H9 (cell line): ENCODE results near the gene SLC2A4RG. TPM values are rescaled to one million over a fixed set of nuclear protein-coding genes. Genes with fewer than 3 reads are reported as not detected.

Experiments
- DNase-seq: peaks from one replicate; pipeline ENCODE4 v3.0.0-alpha.2; 2017
- H2AFZ ChIP-seq: one replicate; pipeline ENCODE4 v1.6.1; 2013; ENCODE audit warnings: mild to moderate bottlenecking, low read length, control low read depth, moderate library complexity
- H2AK5ac ChIP-seq: 2 replicates; pipeline ENCODE4 v1.6.1; 2013; ENCODE audit warnings: low read length, control low read depth, mixed read lengths; ENCODE audit not compliant: insufficient read length
- H2BK120ac ChIP-seq: one replicate; pipeline ENCODE4 v1.6.1; 2013; ENCODE audit warnings: low read depth, mild to moderate bottlenecking, low read length, control low read depth, inconsistent platforms; ENCODE audit not compliant: poor library complexity, severe bottlenecking
- H2BK12ac ChIP-seq: 2 replicates; pipeline ENCODE4 v1.6.1; 2013; ENCODE audit warnings: low read length, control low read depth, mixed read lengths, low read depth; ENCODE audit not compliant: insufficient read length
- H2BK15ac ChIP-seq: 2 replicates; pipeline ENCODE4 v1.6.1; 2013; ENCODE audit warnings: low read depth, low read length, control low read depth
- H2BK20ac ChIP-seq: one replicate; pipeline ENCODE4 v1.6.1; 2013; ENCODE audit warnings: low read depth, mild to moderate bottlenecking, low read length, control low read depth, inconsistent platforms; ENCODE audit not compliant: poor library complexity, severe bottlenecking
- H2BK5ac ChIP-seq: 2 replicates; pipeline ENCODE4 v1.6.1; 2013; ENCODE audit warnings: low read length, control low read depth, mixed read lengths; ENCODE audit not compliant: insufficient read length
- H3K14ac ChIP-seq: 2 replicates; pipeline ENCODE4 v1.6.1; 2013; ENCODE audit warnings: low read length, control low read depth; ENCODE audit not compliant: insufficient read depth
- H3K18ac ChIP-seq: 2 replicates; pipeline ENCODE4 v1.6.1; 2013; ENCODE audit warnings: low read depth, mild to moderate bottlenecking, mixed read lengths, low read length, control low read depth; ENCODE audit not compliant: insufficient read length
- H3K23ac ChIP-seq: 2 replicates; pipeline ENCODE4 v1.6.1; 2013; ENCODE audit warnings: low read length, control low read depth, mixed read lengths, low read depth; ENCODE audit not compliant: insufficient read length
- H3K23me2 ChIP-seq: 2 replicates; pipeline ENCODE4 v1.6.1; 2013; ENCODE audit warnings: low read depth, mild to moderate bottlenecking, mixed read lengths, low read length, control low read depth; ENCODE audit not compliant: insufficient read length, poor library complexity, severe bottlenecking
- H3K27ac ChIP-seq: 2 replicates; pipeline ENCODE4 v1.5.1; 2013; ENCODE audit warnings: low read length, control low read depth, mixed read lengths, low read depth; ENCODE audit not compliant: insufficient read length
- H3K27me3 ChIP-seq: 2 replicates; pipeline ENCODE4 v1.6.1; 2013; ENCODE audit warnings: low read length, control low read depth, inconsistent platforms; ENCODE audit not compliant: insufficient read depth
- H3K4ac ChIP-seq: 2 replicates; pipeline ENCODE4 v1.6.1; 2013; ENCODE audit warnings: low read depth, mild to moderate bottlenecking, control low read depth, inconsistent platforms, low read length, moderate library complexity
- H3K4me1 ChIP-seq: 2 replicates; pipeline ENCODE4 v1.6.1; 2013; ENCODE audit warnings: low read length, control low read depth, inconsistent platforms; ENCODE audit not compliant: insufficient read depth
- H3K4me2 ChIP-seq: 2 replicates; pipeline ENCODE4 v1.6.1; 2013; ENCODE audit warnings: low read length, control low read depth, mixed read lengths; ENCODE audit not compliant: insufficient read length, insufficient read depth
- H3K56ac ChIP-seq: 2 replicates; pipeline ENCODE4 v1.6.1; 2013; ENCODE audit warnings: low read depth, mild to moderate bottlenecking, mixed read lengths, low read length, control low read depth; ENCODE audit not compliant: insufficient read length
- H3K79me1 ChIP-seq: 2 replicates; pipeline ENCODE4 v1.6.1; 2013; ENCODE audit warnings: low read depth, mild to moderate bottlenecking, moderate library complexity, low read length, control low read depth, inconsistent platforms; ENCODE audit not compliant: insufficient read depth, poor library complexity, severe bottlenecking
- H3K79me2 ChIP-seq: 2 replicates; pipeline ENCODE4 v1.6.1; 2013; ENCODE audit warnings: low read length, control low read depth, inconsistent platforms; ENCODE audit not compliant: insufficient read depth
- H3K9ac ChIP-seq: 2 replicates; pipeline ENCODE4 v1.6.1; 2013; ENCODE audit warnings: low read length, control low read depth, mixed read lengths; ENCODE audit not compliant: insufficient read length; ENCODE audit errors: extremely low read depth
- H3K9me3 ChIP-seq: one replicate; pipeline ENCODE4 v1.6.1; 2013; ENCODE audit warnings: low read depth, low read length, inconsistent platforms; ENCODE audit not compliant: control insufficient read depth
- H3T11ph ChIP-seq: one replicate; pipeline ENCODE4 v1.6.1; 2013; ENCODE audit warnings: mild to moderate bottlenecking, low read length, control low read depth, inconsistent platforms
- H4K20me1 ChIP-seq: one replicate; pipeline ENCODE4 v1.6.1; 2013; ENCODE audit not compliant: control insufficient read depth, insufficient read length, insufficient read depth
- H4K5ac ChIP-seq: 2 replicates; pipeline ENCODE4 v1.6.1; 2013; ENCODE audit warnings: low read depth, mild to moderate bottlenecking, mixed read lengths, low read length, control low read depth; ENCODE audit not compliant: insufficient read length
- H4K8ac ChIP-seq: replicated peaks from 2 replicates; pipeline ENCODE4 v1.6.1; 2013; ENCODE audit warnings: low read length, control low read depth, mixed read lengths, low read depth; ENCODE audit not compliant: insufficient read length
- H4K91ac ChIP-seq: 2 replicates; pipeline ENCODE4 v1.6.1; 2013; ENCODE audit warnings: low read depth, mild to moderate bottlenecking, moderate library complexity, mixed read lengths, low read length, control low read depth; ENCODE audit not compliant: insufficient read length
- H3K27ac Mint-ChIP-seq, 3 experiments: 2 replicates in 2 of 3; 3 replicates in 1 of 3; pipeline ENCODE4 v1.8.0; 2020 to 2021; ENCODE audit warnings: mixed read lengths in 3 of 3, mild to moderate bottlenecking in 1 of 3, moderate library complexity in 1 of 3
- H3K27me3 Mint-ChIP-seq: 2 replicates; pipeline ENCODE4 v1.8.0; 2021; ENCODE audit warnings: low read depth, mild to moderate bottlenecking, moderate library complexity, mixed read lengths
- H3K36me3 Mint-ChIP-seq, 3 experiments: 2 replicates in 2 of 3; 3 replicates in 1 of 3; pipeline ENCODE4 v1.8.0; 2020 to 2021; ENCODE audit warnings: low read depth in 3 of 3, mixed read lengths in 3 of 3; ENCODE audit not compliant: insufficient read depth in 1 of 3
- H3K4me1 Mint-ChIP-seq, 2 experiments: 2 replicates each; pipeline ENCODE4 v1.8.0; 2020; ENCODE audit warnings: mixed read lengths in 2 of 2
- H3K4me3 Mint-ChIP-seq, 2 experiments: 2 replicates in 1 of 2; 3 replicates in 1 of 2; pipeline ENCODE4 v1.8.0; 2020 to 2021; ENCODE audit warnings: mild to moderate bottlenecking in 2 of 2, mixed read lengths in 2 of 2, moderate library complexity in 1 of 2
- H3K9me3 Mint-ChIP-seq, 2 experiments: 2 replicates in 1 of 2; 3 replicates in 1 of 2; pipeline ENCODE4 v1.8.0; 2020; ENCODE audit warnings: mild to moderate bottlenecking in 2 of 2, mixed read lengths in 2 of 2, moderate library complexity in 1 of 2
- CTCF ChIP-seq: fragments of 200-600 bp; sonication (generic); conservative IDR thresholded peaks from 3 replicates; pipeline ENCODE4 v1.8.0; 2021; ENCODE audit warnings: antibody characterized with exemption, mild to moderate bottlenecking
- WGBS: extraction: QIAGEN DNeasy Blood & Tissue Kit; methylation state at CpG from one replicate; pipeline ENCODE4 v1.1.7; 2013; ENCODE audit warnings: missing lambda C conversion rate, low lambda C conversion rate, mixed read lengths; ENCODE audit not compliant: insufficient read length; ENCODE audit errors: extremely low coverage; 5-methylcytosine and 5-hydroxymethylcytosine counted together
- total RNA-seq: library from RNA; stranded (reverse); gene quantifications from 2 replicates; pipeline ENCODE4 v1.2.1, GENCODE V29; 2021

The SLC2A4RG gene
- total RNA-seq, 1 experiment from 2014 or later: 43.9 TPM

- H3K27me3 Mint-ChIP-seq: no peaks in the 10 kb centered on the region
- H3K4me3 Mint-ChIP-seq: no peak overlapping the region
- peaks cover 0 to 16% (median 14%) of the 10 kb centered on the region in 3 experiments; a peak in 4 of 7 replicates for H3K36me3 Mint-ChIP-seq
- Histone ChIP-seq H3K23ac (no peak overlapping the region), H2BK15ac (no peak overlapping the region), H2AK5ac (no peak overlapping the region), H3K4me1 (no peaks in the 10 kb centered on the region; the same call in 1 of the 2 replicates), H2BK20ac (no peak overlapping the region), H3K56ac (no peak overlapping the region), H4K5ac (no peak overlapping the region), H3K79me2 (no peaks in the 10 kb centered on the region), H4K91ac (no peak overlapping the region), H3K9ac (no peak overlapping the region), H2AFZ (no peak overlapping the region), H3K79me1 (no peaks in the 10 kb centered on the region), H2BK120ac (no peak overlapping the region), H3K27me3 (no peaks in the 10 kb centered on the region), H3K23me2 (no peaks in the 10 kb centered on the region), H3K4ac (no peak overlapping the region), H2BK5ac (no peak overlapping the region), H3K14ac (no peak overlapping the region), H3K27ac (no peak overlapping the region), H4K8ac (no peak overlapping the region), H3K18ac (no peak overlapping the region), H3K4me2 (no peak overlapping the region), H3K9me3 (no peaks in the 10 kb centered on the region), H4K20me1 (no peaks in the 10 kb centered on the region), H3T11ph (no peak overlapping the region), H2BK12ac (no peak overlapping the region)
- H3K4me1 Mint-ChIP-seq: peaks cover 4 to 8% of the 10 kb centered on the region in 2 experiments; a peak in 3 of 4 replicates
- no CpG with 5 or more reads among the region's 13 CpGs for WGBS
- TF ChIP-seq CTCF: no peak
- H3K27ac Mint-ChIP-seq: no peak overlapping the region
- DNase-seq: no peak
- no peaks in the 10 kb centered on the region for H3K9me3 Mint-ChIP-seq
Measured at GRCh38 chr20:63747622-63748069, 8.1 kb downstream of the SLC2A4RG start.
